ENCODE data around the gene HOPX. TPM values are rescaled to one million over a fixed set of nuclear protein-coding genes. Genes with fewer than 3 reads are reported as not detected.

Gene HOPX
- total and polyA plus RNA-seq, 2 of the 8 experiments (the other 6 are each of a cell fraction or from before 2014, with no cell fraction given): not detected

DNA sequence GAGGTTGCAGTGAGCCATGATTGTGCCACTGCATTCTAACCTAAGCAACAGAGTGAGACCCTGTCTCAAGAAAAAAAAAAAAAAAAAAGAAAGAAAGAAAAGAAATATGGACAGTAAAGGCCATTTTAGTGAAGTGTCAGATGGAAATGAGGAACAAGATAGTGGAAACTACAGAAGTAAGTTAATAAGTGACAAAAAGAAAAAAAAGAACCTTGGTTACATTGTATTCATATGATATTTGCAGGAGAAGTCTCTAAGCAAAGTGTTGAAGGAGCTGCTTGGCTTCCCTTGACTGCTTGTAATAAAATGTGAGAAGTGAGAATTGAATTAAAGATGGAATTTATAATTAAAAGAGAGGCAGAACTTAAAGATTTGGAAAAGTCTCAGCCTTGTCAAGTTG, 73.2 kb downstream of the HOPX start:
- no peak overlapping the region for H2BK20ac ChIP-seq (ENCODE audit: low read length)
- H2BK5ac ChIP-seq (ENCODE audit: low read depth, low read length): no peak overlapping the region
- H3K79me2 ChIP-seq (ENCODE audit: control insufficient read depth in 1 of 2, insufficient read depth in 2 of 2, low read length in 2 of 2): no peaks in the 10 kb centered on the region
- peaks cover 5 to 10% (median 7%) of the 10 kb centered on the region in 4 experiments; a peak in 4 of 7 replicates for H3K4me1 ChIP-seq (replicated peaks in 1 of 4; ENCODE audit: control insufficient read depth in 3 of 4, insufficient read depth in 4 of 4, low read length in 3 of 4)
- no peak overlapping the region for H3K14ac ChIP-seq (ENCODE audit: insufficient read length)
- peaks cover 27 to 56% (median 39%) of the 10 kb centered on the region in 4 experiments for H3K27me3 ChIP-seq (replicated peaks in 1 of 4; ENCODE audit: control insufficient read depth in 3 of 4, extremely low read depth in 1 of 4, insufficient read depth in 3 of 4, low read length in 3 of 4)
- no peak overlapping the region for H3K23ac ChIP-seq (ENCODE audit: insufficient read length)
- H3K4ac ChIP-seq (replicated peaks; ENCODE audit: insufficient read length, low read depth, low read length): no peak overlapping the region
- H3K18ac ChIP-seq (ENCODE audit: extremely low read depth, low read length): no peak overlapping the region
- no peak for DNase-seq (ENCODE audit: low read depth in 1 of 2, low spot score in 2 of 2)
- H2BK12ac ChIP-seq (ENCODE audit: low read depth, low read length): no peak overlapping the region
- no peaks in the 10 kb centered on the region; a peak in 1 of 8 replicates for H3K36me3 ChIP-seq (ENCODE audit: control insufficient read depth in 2 of 4, insufficient read depth in 4 of 4, low read length in 3 of 4)
- H4K20me1 ChIP-seq (replicated peaks in 1 of 2; ENCODE audit: control insufficient read depth in 1 of 2, insufficient read depth in 2 of 2, low read length in 2 of 2): peaks cover 0 to 6% of the 10 kb centered on the region in 2 experiments
- H3K79me1 ChIP-seq (ENCODE audit: low read depth, low read length): no peaks in the 10 kb centered on the region
- H2AK5ac ChIP-seq (ENCODE audit: low read depth, low read length): no peak overlapping the region
- no peak overlapping the region for H4K8ac ChIP-seq (ENCODE audit: extremely low read depth, insufficient read depth, low read length)
- no peak overlapping the region for H3K27ac ChIP-seq (ENCODE audit: low read depth, low read length)
- no peak for FAIRE-seq
- CTCF ChIA-PET (ENCODE audit: partially characterized antibody): interaction anchor here (1.3 kb wide), 1 partner anchor 32 kb away, joined by 4 read pairs; no protein-coding TSS in a partner anchor
- H3K4me2 ChIP-seq (ENCODE audit: insufficient read depth in 1 of 2, low read depth in 2 of 2, low read length in 2 of 2): no peak overlapping the region
- H2AFZ ChIP-seq (ENCODE audit: low read length): no peak overlapping the region
- H4K5ac ChIP-seq (ENCODE audit: insufficient read length, low read depth, low read length): no peak overlapping the region
- H3K9ac ChIP-seq (replicated peaks in 1 of 4; ENCODE audit: extremely low read depth in 1 of 4, low read depth in 3 of 4, low read length in 3 of 4): no peak overlapping the region
- no peak overlapping the region for H3K56ac ChIP-seq (replicated peaks; ENCODE audit: insufficient read length, low read depth, low read length)
- H2BK120ac ChIP-seq (replicated peaks; ENCODE audit: low read depth, low read length): no peak overlapping the region
- no peak overlapping the region for H3K4me3 ChIP-seq (ENCODE audit: extremely low read depth in 1 of 4, insufficient read depth in 2 of 4, low read depth in 3 of 4, low read length in 4 of 4)
- no peak overlapping the region for H4K91ac ChIP-seq (replicated peaks; ENCODE audit: insufficient read length, low read length)
- no peak overlapping the region for H2BK15ac ChIP-seq (ENCODE audit: low read length)
- H3K23me2 ChIP-seq (ENCODE audit: low read depth, low read length): no peaks in the 10 kb centered on the region; the same call in 1 of the 2 replicates
- POLR2A ChIA-PET (ENCODE audit: partially characterized antibody): no interaction called here
- H3K9me3 ChIP-seq (ENCODE audit: insufficient read depth in 2 of 2, low read depth in 1 of 2, low read length in 1 of 2): no peaks in the 10 kb centered on the region
- TF ChIP-seq RXRA (IDR thresholded peaks at IDR 0.05; ENCODE audit: insufficient read depth, low read depth, low read length) (no peak), TEAD4 (IDR thresholded peaks at IDR 0.05; ENCODE audit: low read depth, low read length) (no peak), RFX5 (IDR thresholded peaks at IDR 0.05; ENCODE audit: borderline replicate concordance, low read depth, low read length) (no peak)
- TF ChIP-seq, protein P1, sequence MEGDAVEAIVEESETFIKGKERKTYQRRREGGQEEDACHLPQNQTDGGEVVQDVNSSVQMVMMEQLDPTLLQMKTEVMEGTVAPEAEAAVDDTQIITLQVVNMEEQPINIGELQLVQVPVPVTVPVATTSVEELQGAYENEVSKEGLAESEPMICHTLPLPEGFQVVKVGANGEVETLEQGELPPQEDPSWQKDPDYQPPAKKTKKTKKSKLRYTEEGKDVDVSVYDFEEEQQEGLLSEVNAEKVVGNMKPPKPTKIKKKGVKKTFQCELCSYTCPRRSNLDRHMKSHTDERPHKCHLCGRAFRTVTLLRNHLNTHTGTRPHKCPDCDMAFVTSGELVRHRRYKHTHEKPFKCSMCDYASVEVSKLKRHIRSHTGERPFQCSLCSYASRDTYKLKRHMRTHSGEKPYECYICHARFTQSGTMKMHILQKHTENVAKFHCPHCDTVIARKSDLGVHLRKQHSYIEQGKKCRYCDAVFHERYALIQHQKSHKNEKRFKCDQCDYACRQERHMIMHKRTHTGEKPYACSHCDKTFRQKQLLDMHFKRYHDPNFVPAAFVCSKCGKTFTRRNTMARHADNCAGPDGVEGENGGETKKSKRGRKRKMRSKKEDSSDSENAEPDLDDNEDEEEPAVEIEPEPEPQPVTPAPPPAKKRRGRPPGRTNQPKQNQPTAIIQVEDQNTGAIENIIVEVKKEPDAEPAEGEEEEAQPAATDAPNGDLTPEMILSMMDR (IDR thresholded peaks at IDR 0.05; ENCODE audit: control extremely low read depth in 1 of 3, insufficient read depth in 1 of 3, low read depth in 1 of 3, low read length in 3 of 3): no peak
- TF ChIP-seq, protein P2, sequence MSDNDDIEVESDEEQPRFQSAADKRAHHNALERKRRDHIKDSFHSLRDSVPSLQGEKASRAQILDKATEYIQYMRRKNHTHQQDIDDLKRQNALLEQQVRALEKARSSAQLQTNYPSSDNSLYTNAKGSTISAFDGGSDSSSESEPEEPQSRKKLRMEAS (IDR thresholded peaks at IDR 0.05): no peak

Measured in H1 (cell line).